ENCODE measurements around the gene PDCD1. TPM values are rescaled to one million over a fixed set of nuclear protein-coding genes. Genes with fewer than 3 reads are reported as not detected.

Gene PDCD1
- total RNA-seq, 1 experiment from 2014 or later = not detected

DNA sequence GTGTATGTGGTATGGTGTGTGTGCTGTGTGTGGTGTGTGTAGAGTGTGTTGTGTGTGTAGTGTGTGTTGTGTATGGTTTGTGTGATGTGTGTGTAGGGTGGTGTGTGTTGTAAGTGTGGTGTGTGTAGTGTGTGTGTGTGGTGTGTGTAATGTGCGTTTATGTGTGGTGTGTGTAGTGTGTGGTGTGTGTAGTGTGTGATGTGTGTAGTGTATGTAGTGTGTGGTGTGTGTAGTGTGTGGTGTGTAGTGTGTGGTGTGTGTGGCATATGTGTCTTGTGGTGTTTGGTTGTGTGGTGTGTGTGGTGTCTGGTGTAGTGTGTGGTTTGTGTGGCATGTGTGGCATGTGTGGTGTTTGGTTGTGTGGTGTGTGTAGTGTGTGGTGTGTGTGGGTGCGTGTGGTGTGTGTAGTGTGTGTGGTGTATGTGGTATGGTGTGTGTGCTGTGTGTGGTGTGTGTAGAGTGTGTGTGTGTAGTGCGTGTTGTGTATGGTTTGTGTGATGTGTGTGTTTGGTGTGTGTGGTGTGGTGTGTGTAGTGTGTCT is 6.8 kb upstream of the PDCD1 start:
- Histone ChIP-seq H3K4me3 (no peak overlapping the region), H4K20me1 (ENCODE audit: insufficient read depth) (no peaks in the 10 kb centered on the region), H3K4me2 (no peak overlapping the region), H3K27ac (no peak overlapping the region), H3K9me2 (ENCODE audit: insufficient read depth) (no peaks in the 10 kb centered on the region), H2AFZ (no peak overlapping the region), H3K27me3 (ENCODE audit: insufficient read depth, low read depth) (peaks cover 52% of the 10 kb centered on the region), H3K36me3 (ENCODE audit: low read depth) (no peaks in the 10 kb centered on the region), H3K9me3 (ENCODE audit: insufficient read depth, low read depth) (no peaks in the 10 kb centered on the region), H3K79me2 (ENCODE audit: low read depth) (no peaks in the 10 kb centered on the region), H3F3A (ENCODE audit: insufficient read depth, low read depth) (peaks cover 25% of the 10 kb centered on the region; the same call in 1 of the 2 replicates), H3K4me1 (replicated peaks; ENCODE audit: insufficient read depth) (no peaks in the 10 kb centered on the region)
- no peak for TF ChIP-seq EZH2 (IDR thresholded peaks at IDR 0.05; ENCODE audit: low read depth)
- TF ChIP-seq, protein P1, sequence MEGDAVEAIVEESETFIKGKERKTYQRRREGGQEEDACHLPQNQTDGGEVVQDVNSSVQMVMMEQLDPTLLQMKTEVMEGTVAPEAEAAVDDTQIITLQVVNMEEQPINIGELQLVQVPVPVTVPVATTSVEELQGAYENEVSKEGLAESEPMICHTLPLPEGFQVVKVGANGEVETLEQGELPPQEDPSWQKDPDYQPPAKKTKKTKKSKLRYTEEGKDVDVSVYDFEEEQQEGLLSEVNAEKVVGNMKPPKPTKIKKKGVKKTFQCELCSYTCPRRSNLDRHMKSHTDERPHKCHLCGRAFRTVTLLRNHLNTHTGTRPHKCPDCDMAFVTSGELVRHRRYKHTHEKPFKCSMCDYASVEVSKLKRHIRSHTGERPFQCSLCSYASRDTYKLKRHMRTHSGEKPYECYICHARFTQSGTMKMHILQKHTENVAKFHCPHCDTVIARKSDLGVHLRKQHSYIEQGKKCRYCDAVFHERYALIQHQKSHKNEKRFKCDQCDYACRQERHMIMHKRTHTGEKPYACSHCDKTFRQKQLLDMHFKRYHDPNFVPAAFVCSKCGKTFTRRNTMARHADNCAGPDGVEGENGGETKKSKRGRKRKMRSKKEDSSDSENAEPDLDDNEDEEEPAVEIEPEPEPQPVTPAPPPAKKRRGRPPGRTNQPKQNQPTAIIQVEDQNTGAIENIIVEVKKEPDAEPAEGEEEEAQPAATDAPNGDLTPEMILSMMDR (conservative IDR thresholded peaks at IDR 0.05) = no peak
- ChIA-PET POLR2A (ENCODE audit: unreplicated experiment) (interaction anchor here (0.6 kb wide), 1 partner anchor 10 kb away, joined by 4 read pairs; no protein-coding TSS in a partner anchor), CTCF (no interaction called here)
- BruUV-seq (replicated peaks) = no TSS peak
- intact Hi-C loops (cut with micrococcal nuclease; ENCODE audit: unreplicated experiment) = no loop called here
- DNase-seq = no peak

GRCh38 chr2:241864850-241865213 is 6.1 kb upstream of the PDCD1 start:
- intact Hi-C loops (cut with micrococcal nuclease; ENCODE audit: unreplicated experiment) = no loop called here
- no peaks in the 10 kb centered on the region for H3K9me2 ChIP-seq (ENCODE audit: insufficient read depth)
- H3K27me3 ChIP-seq (ENCODE audit: insufficient read depth, low read depth) = peaks cover 51% of the 10 kb centered on the region
- no peaks in the 10 kb centered on the region for H3K79me2 ChIP-seq (ENCODE audit: low read depth)
- no peaks in the 10 kb centered on the region for H4K20me1 ChIP-seq (ENCODE audit: insufficient read depth)
- H3K4me3 ChIP-seq = no peak overlapping the region
- H3K4me1 ChIP-seq (replicated peaks; ENCODE audit: insufficient read depth) = no peaks in the 10 kb centered on the region
- no peak overlapping the region for H2AFZ ChIP-seq
- no TSS peak for BruUV-seq (replicated peaks)
- no peaks in the 10 kb centered on the region for H3K9me3 ChIP-seq (ENCODE audit: insufficient read depth, low read depth)
- TF ChIP-seq EZH2 (IDR thresholded peaks at IDR 0.05; ENCODE audit: low read depth) = no peak
- TF ChIP-seq, protein P1 (conservative IDR thresholded peaks at IDR 0.05) = no peak
- H3F3A ChIP-seq (ENCODE audit: insufficient read depth, low read depth) = peaks cover 25% of the 10 kb centered on the region; the same call in 1 of the 2 replicates
- DNase-seq = no peak
- no peak overlapping the region for H3K27ac ChIP-seq
- no peak overlapping the region for H3K4me2 ChIP-seq
- POLR2A ChIA-PET (ENCODE audit: unreplicated experiment) = no interaction called here
- H3K36me3 ChIP-seq (ENCODE audit: low read depth) = no peaks in the 10 kb centered on the region
- CTCF ChIA-PET = no interaction called here

DNA sequence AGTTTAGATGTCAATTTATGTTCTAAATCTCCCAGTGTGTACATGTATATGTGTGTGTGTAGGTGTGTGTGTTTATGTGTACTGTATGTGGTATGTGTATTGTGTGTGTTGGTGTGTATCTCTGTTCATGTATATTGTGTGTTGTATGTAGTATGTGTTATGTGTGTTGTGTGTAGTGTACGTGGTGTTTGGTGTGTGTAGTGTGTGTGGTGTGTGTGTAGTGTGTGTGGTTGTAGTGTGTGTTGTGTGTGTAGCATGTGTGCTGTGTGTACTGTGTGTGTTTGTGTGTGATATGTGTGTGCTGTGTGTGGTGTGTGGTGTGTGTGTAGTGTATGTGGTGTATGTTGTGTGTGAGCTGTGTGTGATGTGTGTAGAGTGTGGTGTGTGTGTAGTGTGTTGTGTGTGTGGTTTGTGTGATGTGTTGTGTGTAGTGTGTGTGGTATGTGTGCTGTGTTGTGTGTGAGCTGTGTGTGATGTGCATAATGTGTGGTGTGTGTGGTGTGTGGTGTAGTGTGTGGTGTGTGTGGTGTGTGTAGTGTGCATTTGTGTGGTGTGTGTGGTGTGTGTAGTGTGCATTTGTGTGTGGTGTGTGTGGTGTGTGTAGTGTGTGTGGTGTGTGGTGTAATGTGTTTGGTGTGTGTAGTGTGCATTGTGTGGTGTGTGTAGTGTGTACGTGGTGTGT is 5.6 kb upstream of the PDCD1 start:
- ChIA-PET CTCF (no interaction called here), POLR2A (ENCODE audit: unreplicated experiment) (no interaction called here)
- no peak for DNase-seq
- H3F3A ChIP-seq (ENCODE audit: insufficient read depth, low read depth) = peaks cover 23% of the 10 kb centered on the region; the same call in 1 of the 2 replicates
- no peaks in the 10 kb centered on the region for H3K9me3 ChIP-seq (ENCODE audit: insufficient read depth, low read depth)
- no TSS peak for BruUV-seq (replicated peaks)
- H3K27ac ChIP-seq = no peak overlapping the region
- H3K36me3 ChIP-seq (ENCODE audit: low read depth) = no peaks in the 10 kb centered on the region
- no peak overlapping the region for H3K4me2 ChIP-seq
- no peaks in the 10 kb centered on the region for H3K4me1 ChIP-seq (replicated peaks; ENCODE audit: insufficient read depth)
- TF ChIP-seq EZH2 (IDR thresholded peaks at IDR 0.05; ENCODE audit: low read depth) = no peak
- TF ChIP-seq, protein P1 (conservative IDR thresholded peaks at IDR 0.05) = no peak
- intact Hi-C loops (cut with micrococcal nuclease; ENCODE audit: unreplicated experiment) = no loop called here
- H3K27me3 ChIP-seq (ENCODE audit: insufficient read depth, low read depth) = peaks cover 51% of the 10 kb centered on the region
- no peak overlapping the region for H2AFZ ChIP-seq
- H4K20me1 ChIP-seq (ENCODE audit: insufficient read depth) = no peaks in the 10 kb centered on the region
- no peaks in the 10 kb centered on the region for H3K79me2 ChIP-seq (ENCODE audit: low read depth)
- no peaks in the 10 kb centered on the region for H3K9me2 ChIP-seq (ENCODE audit: insufficient read depth)
- no peak overlapping the region for H3K4me3 ChIP-seq
